Measurements from ENCODE around the gene ACTR6. TPM values are rescaled to one million over a fixed set of nuclear protein-coding genes. Genes with fewer than 3 reads are reported as not detected.
"Not testable (repeated sequence)": the region's sequence is repeated elsewhere in the genome, so short reads cannot be mapped to it uniquely, and the experiment has no call there.

ACTR6 gene
- total RNA-seq, 1 donor from 2014 or later = 23.9 TPM

- DNase-seq (ENCODE audit: low read depth) (no peak), FAIRE-seq (no peak)
- TF ChIP-seq EZH2 (IDR thresholded peaks at IDR 0.05; ENCODE audit: insufficient read depth, low read length) = no peak
- TF ChIP-seq, protein P1, sequence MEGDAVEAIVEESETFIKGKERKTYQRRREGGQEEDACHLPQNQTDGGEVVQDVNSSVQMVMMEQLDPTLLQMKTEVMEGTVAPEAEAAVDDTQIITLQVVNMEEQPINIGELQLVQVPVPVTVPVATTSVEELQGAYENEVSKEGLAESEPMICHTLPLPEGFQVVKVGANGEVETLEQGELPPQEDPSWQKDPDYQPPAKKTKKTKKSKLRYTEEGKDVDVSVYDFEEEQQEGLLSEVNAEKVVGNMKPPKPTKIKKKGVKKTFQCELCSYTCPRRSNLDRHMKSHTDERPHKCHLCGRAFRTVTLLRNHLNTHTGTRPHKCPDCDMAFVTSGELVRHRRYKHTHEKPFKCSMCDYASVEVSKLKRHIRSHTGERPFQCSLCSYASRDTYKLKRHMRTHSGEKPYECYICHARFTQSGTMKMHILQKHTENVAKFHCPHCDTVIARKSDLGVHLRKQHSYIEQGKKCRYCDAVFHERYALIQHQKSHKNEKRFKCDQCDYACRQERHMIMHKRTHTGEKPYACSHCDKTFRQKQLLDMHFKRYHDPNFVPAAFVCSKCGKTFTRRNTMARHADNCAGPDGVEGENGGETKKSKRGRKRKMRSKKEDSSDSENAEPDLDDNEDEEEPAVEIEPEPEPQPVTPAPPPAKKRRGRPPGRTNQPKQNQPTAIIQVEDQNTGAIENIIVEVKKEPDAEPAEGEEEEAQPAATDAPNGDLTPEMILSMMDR (IDR thresholded peaks at IDR 0.05; ENCODE audit: insufficient read depth, low read depth, low read length) = no peak
- Histone ChIP-seq H3K9me3 (ENCODE audit: insufficient read depth, low read depth, low read length) (no peaks in the 10 kb centered on the region), H3K27me3 (ENCODE audit: insufficient read depth, low read length) (no peaks in the 10 kb centered on the region), H3K4me2 (ENCODE audit: low read length) (no peak overlapping the region), H3K4me3 (ENCODE audit: insufficient read depth, low read depth, low read length) (no peak overlapping the region), H3K79me2 (ENCODE audit: insufficient read depth, low read length) (no peaks in the 10 kb centered on the region), H3K4me1 (ENCODE audit: insufficient read depth, low read length) (no peaks in the 10 kb centered on the region), H4K20me1 (ENCODE audit: insufficient read depth, low read length) (no peaks in the 10 kb centered on the region), H3K36me3 (ENCODE audit: insufficient read depth, low read length) (no peaks in the 10 kb centered on the region), H2AFZ (ENCODE audit: low read depth, low read length) (no peak overlapping the region), H3K9ac (ENCODE audit: low read length) (no peak overlapping the region), H3K27ac (ENCODE audit: low read depth, low read length) (no peak overlapping the region)
- H3K27me3 Mint-ChIP-seq (ENCODE audit: low read depth, unreplicated experiment) = peaks cover 17% of the 10 kb centered on the region
- no peak overlapping the region for H3K27ac Mint-ChIP-seq (ENCODE audit: unreplicated experiment)
- H3K4me3 Mint-ChIP-seq (ENCODE audit: unreplicated experiment) = no peak overlapping the region
- H3K9me3 Mint-ChIP-seq (ENCODE audit: unreplicated experiment) = no peaks in the 10 kb centered on the region
- H3K4me1 Mint-ChIP-seq (ENCODE audit: low read depth, unreplicated experiment) = no peaks in the 10 kb centered on the region
- H3K36me3 Mint-ChIP-seq (ENCODE audit: low read depth, unreplicated experiment) = no peaks in the 10 kb centered on the region
Measured at GRCh38 chr12:100171248-100171647, 29.4 kb upstream of the ACTR6 start.

DNA sequence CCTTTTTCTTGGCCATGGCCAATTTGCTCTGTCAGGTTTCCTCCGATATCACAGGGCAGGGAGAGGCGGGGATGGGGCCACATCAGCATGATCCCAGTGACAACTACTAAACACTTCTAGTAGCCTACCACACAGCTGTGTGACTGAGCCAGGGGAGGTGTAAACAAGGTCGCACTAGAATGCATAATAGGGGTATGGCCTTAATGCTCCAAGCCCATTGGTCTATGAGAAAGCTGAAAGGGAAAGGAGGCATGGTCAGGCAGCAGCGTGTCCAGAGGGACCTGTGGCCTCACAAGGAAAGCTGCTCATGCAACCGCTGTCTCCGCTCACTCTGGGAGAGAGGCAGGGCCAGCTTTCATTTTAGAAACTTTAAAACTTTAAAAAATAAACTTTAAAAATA is 27.5 kb upstream of the ACTR6 start:
- Histone ChIP-seq H3K27me3 (ENCODE audit: insufficient read depth, low read length) (no peaks in the 10 kb centered on the region), H3K4me2 (ENCODE audit: low read length) (no peak overlapping the region), H2AFZ (ENCODE audit: low read depth, low read length) (no peak overlapping the region), H3K36me3 (ENCODE audit: insufficient read depth, low read length) (no peaks in the 10 kb centered on the region), H3K4me1 (ENCODE audit: insufficient read depth, low read length) (no peaks in the 10 kb centered on the region), H3K9me3 (ENCODE audit: insufficient read depth, low read depth, low read length) (no peaks in the 10 kb centered on the region), H3K79me2 (ENCODE audit: insufficient read depth, low read length) (no peaks in the 10 kb centered on the region), H4K20me1 (ENCODE audit: insufficient read depth, low read length) (no peaks in the 10 kb centered on the region), H3K4me3 (ENCODE audit: insufficient read depth, low read depth, low read length) (no peak overlapping the region), H3K27ac (ENCODE audit: low read depth, low read length) (no peak overlapping the region), H3K9ac (ENCODE audit: low read length) (no peak overlapping the region)
- no peaks in the 10 kb centered on the region for H3K36me3 Mint-ChIP-seq (ENCODE audit: low read depth, unreplicated experiment)
- DNase-seq (ENCODE audit: low read depth) (no peak), FAIRE-seq (no peak)
- H3K9me3 Mint-ChIP-seq (ENCODE audit: unreplicated experiment) = no peaks in the 10 kb centered on the region
- H3K27me3 Mint-ChIP-seq (ENCODE audit: low read depth, unreplicated experiment) = peaks cover 14% of the 10 kb centered on the region
- H3K4me1 Mint-ChIP-seq (ENCODE audit: low read depth, unreplicated experiment) = no peaks in the 10 kb centered on the region
- H3K27ac Mint-ChIP-seq (ENCODE audit: unreplicated experiment) = no peak overlapping the region
- H3K4me3 Mint-ChIP-seq (ENCODE audit: unreplicated experiment) = no peak overlapping the region
- TF ChIP-seq EZH2 (IDR thresholded peaks at IDR 0.05; ENCODE audit: insufficient read depth, low read length) = no peak
- TF ChIP-seq, protein P1 (IDR thresholded peaks at IDR 0.05; ENCODE audit: insufficient read depth, low read depth, low read length) = no peak

- Histone ChIP-seq H3K4me1 (ENCODE audit: insufficient read depth, low read length) (no peaks in the 10 kb centered on the region), H3K36me3 (ENCODE audit: insufficient read depth, low read length) (no peaks in the 10 kb centered on the region), H3K9ac (ENCODE audit: low read length) (no peak overlapping the region), H3K27ac (ENCODE audit: low read depth, low read length) (no peak overlapping the region), H3K4me2 (ENCODE audit: low read length) (no peak overlapping the region), H3K9me3 (ENCODE audit: insufficient read depth, low read depth, low read length) (no peaks in the 10 kb centered on the region), H3K79me2 (ENCODE audit: insufficient read depth, low read length) (no peaks in the 10 kb centered on the region), H4K20me1 (ENCODE audit: insufficient read depth, low read length) (no peaks in the 10 kb centered on the region), H3K4me3 (ENCODE audit: insufficient read depth, low read depth, low read length) (no peak overlapping the region), H2AFZ (ENCODE audit: low read depth, low read length) (no peak overlapping the region), H3K27me3 (ENCODE audit: insufficient read depth, low read length) (no peaks in the 10 kb centered on the region)
- FAIRE-seq (no peak), DNase-seq (ENCODE audit: low read depth) (no peak)
- Mint-ChIP-seq H3K4me1 (ENCODE audit: low read depth, unreplicated experiment) (no peaks in the 10 kb centered on the region), H3K9me3 (ENCODE audit: unreplicated experiment) (no peaks in the 10 kb centered on the region), H3K27ac (ENCODE audit: unreplicated experiment) (no peak overlapping the region), H3K27me3 (ENCODE audit: low read depth, unreplicated experiment) (peaks cover 12% of the 10 kb centered on the region), H3K4me3 (ENCODE audit: unreplicated experiment) (no peak overlapping the region), H3K36me3 (ENCODE audit: low read depth, unreplicated experiment) (no peaks in the 10 kb centered on the region)
- TF ChIP-seq, protein P1 (IDR thresholded peaks at IDR 0.05; ENCODE audit: insufficient read depth, low read depth, low read length) = no peak
- TF ChIP-seq EZH2 (IDR thresholded peaks at IDR 0.05; ENCODE audit: insufficient read depth, low read length) = no peak
Measured at GRCh38 chr12:100174495-100174894, 26.1 kb upstream of the ACTR6 start.

GRCh38 chr12:100176493-100176892 is 24.1 kb upstream of the ACTR6 start:
- not testable (repeated sequence) for H3K36me3 ChIP-seq (ENCODE audit: insufficient read depth, low read length); H3K4me3 Mint-ChIP-seq (ENCODE audit: unreplicated experiment); H3K4me3 ChIP-seq (ENCODE audit: insufficient read depth, low read depth, low read length); H3K9me3 ChIP-seq (ENCODE audit: insufficient read depth, low read depth, low read length); H2AFZ ChIP-seq (ENCODE audit: low read depth, low read length); H3K27me3 Mint-ChIP-seq (ENCODE audit: low read depth, unreplicated experiment); H3K9ac ChIP-seq (ENCODE audit: low read length); H3K4me1 Mint-ChIP-seq (ENCODE audit: low read depth, unreplicated experiment); H3K36me3 Mint-ChIP-seq (ENCODE audit: low read depth, unreplicated experiment); H3K79me2 ChIP-seq (ENCODE audit: insufficient read depth, low read length); H3K4me2 ChIP-seq (ENCODE audit: low read length); H3K9me3 Mint-ChIP-seq (ENCODE audit: unreplicated experiment); H3K27ac ChIP-seq (ENCODE audit: low read depth, low read length); H3K4me1 ChIP-seq (ENCODE audit: insufficient read depth, low read length); FAIRE-seq; H3K27ac Mint-ChIP-seq (ENCODE audit: unreplicated experiment); DNase-seq (ENCODE audit: low read depth); H3K27me3 ChIP-seq (ENCODE audit: insufficient read depth, low read length); H4K20me1 ChIP-seq (ENCODE audit: insufficient read depth, low read length)
